Measurements from ENCODE around the gene STRIP1.

STRIP1 gene

GRCh38 chr1:110085671-110086070 is 51.2 kb downstream of the STRIP1 start:
- ATAC-seq = no peak
- Mint-ChIP-seq H3K9me3 (no peaks in the 10 kb centered on the region), H3K4me3 (no peak overlapping the region), H3K36me3 (no peaks in the 10 kb centered on the region), H3K27ac (no peak overlapping the region), H3K4me1 (peaks cover 26% of the 10 kb centered on the region), H3K27me3 (peaks cover 81% of the 10 kb centered on the region)

DNA sequence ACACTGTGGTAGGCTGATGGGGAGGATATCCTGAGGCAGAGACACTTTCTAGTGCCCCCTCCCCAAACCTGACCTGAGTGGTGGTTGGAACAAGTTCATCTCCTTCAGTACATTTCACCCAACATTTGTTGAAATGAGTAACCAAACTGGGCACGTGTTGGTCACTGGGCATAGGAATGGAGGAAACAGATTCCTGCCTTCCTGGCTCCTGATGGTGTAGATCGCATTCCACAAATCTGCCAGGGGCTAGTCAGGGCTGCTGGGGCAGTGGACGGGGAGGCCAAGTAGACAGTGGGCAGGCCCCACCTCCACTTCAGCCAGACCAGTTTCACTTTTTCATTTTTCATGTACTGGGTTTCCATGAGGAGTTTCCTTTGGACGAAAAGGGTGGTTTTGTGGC is 52.5 kb downstream of the STRIP1 start:
- no peak for ATAC-seq
- Mint-ChIP-seq H3K27ac (no peak overlapping the region), H3K4me3 (no peak overlapping the region), H3K27me3 (peaks cover 72% of the 10 kb centered on the region), H3K4me1 (peaks cover 26% of the 10 kb centered on the region), H3K9me3 (no peaks in the 10 kb centered on the region), H3K36me3 (no peaks in the 10 kb centered on the region)

DNA sequence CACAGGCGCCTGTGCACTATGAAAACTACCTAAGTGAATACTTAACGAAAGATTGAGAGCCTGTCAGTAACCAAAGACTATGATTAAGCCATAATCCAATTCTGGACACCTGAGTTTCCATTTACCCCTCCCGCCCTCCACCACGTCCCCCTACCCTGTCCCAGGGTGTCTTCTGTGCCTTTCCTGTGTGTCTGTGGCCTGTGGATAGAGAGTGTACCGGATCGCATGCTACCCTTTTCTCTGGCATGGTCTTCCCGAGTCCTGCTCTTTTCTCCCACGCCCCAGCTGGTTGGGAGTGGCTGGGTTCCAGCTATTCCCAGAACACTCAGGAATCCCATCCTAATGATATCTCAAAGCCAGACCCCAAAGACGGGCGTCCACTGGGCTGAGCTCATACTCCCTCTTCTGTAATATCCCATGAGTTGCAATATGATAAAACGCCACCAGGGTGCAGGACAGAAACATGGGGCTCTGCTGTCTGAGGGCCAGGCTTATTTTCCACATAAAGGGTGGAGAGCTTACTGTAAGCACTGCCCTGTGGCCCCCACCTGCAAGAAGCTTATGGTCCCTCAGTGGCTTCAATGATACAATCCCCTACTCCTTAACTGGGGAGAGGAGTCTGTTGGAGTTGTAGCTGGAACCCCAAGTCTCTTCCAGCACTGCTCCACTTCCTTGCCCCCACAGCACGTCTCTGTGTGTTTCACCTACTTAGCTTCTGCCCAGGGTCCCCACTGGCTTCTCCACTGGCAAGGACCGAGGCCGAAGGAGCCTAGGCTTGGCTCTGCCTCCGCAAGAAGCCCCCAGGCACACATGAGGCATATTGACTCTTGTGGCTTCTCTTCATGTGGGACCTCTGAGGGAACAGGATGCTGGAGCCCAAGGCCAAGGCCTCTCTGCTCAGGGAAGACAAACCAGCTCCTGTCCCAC is 53.7 kb downstream of the STRIP1 start:
- no peak overlapping the region for H3K27ac Mint-ChIP-seq
- peaks cover 25% of the 10 kb centered on the region for H3K4me1 Mint-ChIP-seq
- H3K4me3 Mint-ChIP-seq = no peak overlapping the region
- no peaks in the 10 kb centered on the region for H3K36me3 Mint-ChIP-seq
- no peaks in the 10 kb centered on the region for H3K9me3 Mint-ChIP-seq
- peaks cover 70% of the 10 kb centered on the region for H3K27me3 Mint-ChIP-seq
- ATAC-seq = no peak

DNA sequence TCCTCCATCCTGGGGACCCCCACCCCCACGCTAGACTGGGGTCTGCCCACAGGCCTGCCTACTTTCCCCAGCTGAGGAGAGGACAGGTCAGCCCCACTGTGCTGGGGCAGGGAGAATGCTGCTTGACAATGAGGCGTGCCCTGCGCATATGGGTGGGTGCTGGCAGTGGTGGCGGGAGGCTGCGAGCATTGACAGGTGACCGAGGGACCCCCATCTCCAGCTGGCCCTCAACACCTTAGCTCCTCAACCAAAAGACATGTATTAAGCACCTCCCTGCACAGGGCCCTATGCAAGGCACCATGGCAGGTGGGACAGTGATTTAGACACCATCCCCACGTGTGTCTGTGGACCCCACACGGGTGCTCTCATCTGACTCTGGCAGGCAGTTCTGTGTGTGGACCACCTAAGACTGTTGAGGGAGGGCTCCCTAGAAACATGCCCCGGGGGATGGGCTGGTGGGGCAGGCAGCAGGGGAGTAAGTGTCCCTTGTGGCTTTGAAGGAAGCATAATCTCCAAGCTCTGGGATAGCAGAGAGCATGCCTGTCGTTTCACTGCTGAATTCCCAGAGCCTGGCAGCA is 54.4 kb downstream of the STRIP1 start:
- ATAC-seq = no peak
- Mint-ChIP-seq H3K27me3 (peaks cover 63% of the 10 kb centered on the region), H3K9me3 (no peaks in the 10 kb centered on the region), H3K4me3 (no peak overlapping the region), H3K4me1 (peaks cover 17% of the 10 kb centered on the region), H3K36me3 (no peaks in the 10 kb centered on the region), H3K27ac (no peak overlapping the region)

DNA sequence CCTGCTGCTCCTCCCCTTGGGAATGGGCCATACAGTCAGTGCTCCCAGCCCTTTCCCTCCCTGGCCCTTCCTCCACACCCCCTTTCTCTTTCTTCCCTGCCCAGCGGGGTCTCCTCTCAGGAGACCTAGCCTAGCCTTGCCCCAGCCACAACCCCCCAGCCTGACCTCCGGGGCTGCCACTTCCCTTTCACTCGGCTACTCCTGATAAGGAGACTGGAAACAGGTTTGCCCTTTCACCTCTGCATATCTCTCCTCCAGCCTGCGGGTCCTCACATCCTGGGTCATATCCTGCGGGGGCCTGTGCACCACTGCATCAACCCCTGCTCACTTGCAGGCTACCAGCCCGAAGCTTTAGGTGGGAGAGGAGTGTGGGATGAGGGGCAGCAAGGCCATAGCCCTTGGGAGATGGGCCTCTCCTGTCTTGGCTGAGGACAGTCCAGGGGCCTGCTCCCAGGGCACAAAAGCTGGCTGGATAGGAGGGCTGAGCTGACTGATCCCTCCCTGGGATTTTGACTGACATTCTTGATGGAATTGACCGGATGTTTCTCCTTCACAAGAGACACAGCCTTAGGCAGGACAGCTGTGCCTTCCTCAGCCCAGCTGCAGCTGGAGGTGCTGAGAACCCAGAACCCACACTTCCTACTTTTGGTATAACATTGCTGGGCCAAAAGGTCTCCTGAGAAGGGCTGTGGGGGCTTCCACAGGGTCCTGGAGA is 55.3 kb downstream of the STRIP1 start:
- H3K4me1 Mint-ChIP-seq = peaks cover 9% of the 10 kb centered on the region
- H3K36me3 Mint-ChIP-seq = no peaks in the 10 kb centered on the region
- ATAC-seq = no peak
- H3K9me3 Mint-ChIP-seq = no peaks in the 10 kb centered on the region
- no peak overlapping the region for H3K27ac Mint-ChIP-seq
- peaks cover 56% of the 10 kb centered on the region for H3K27me3 Mint-ChIP-seq
- H3K4me3 Mint-ChIP-seq = no peak overlapping the region

DNA sequence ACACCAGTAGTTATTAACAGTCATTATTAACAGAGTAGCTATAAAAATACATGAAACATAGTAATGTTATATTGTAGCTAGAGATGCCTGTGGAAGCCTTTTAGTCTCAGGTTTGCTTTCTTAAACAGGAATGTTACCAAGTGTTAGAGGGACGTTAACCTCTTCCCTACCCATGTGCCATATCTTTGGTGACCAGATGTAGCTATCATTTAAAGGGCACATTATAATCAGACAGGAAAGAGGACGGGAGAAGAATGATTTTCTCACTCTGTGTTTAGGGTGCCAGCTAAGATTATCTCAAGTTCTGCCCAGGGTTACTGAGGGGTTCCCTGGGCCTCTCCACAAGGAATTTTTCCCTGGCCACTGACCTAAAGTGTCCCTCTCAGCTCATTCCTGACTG is 57.0 kb downstream of the STRIP1 start:
- Mint-ChIP-seq H3K36me3 (no peaks in the 10 kb centered on the region), H3K9me3 (no peaks in the 10 kb centered on the region), H3K27me3 (peaks cover 51% of the 10 kb centered on the region), H3K4me1 (peaks cover 9% of the 10 kb centered on the region), H3K4me3 (no peak overlapping the region), H3K27ac (no peak overlapping the region)
- no peak for ATAC-seq

DNA sequence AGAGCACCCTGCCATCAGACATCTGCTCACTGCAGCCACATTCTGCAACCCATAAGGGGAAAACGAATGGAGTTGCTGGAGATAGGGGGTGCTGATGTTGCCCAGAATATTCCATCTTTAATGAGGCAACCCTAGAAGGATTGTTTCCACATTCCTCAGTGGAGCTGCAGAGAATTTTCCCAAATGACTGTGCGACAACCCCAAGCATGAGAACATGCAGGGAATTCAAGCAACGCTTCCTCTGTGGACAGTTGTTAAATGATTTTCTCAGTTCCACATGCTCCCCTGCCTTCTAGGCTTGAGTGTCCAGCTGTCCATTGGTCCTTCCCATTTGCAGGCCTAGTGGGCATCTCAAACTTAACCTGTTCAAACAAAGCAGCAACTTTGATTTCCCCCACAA is 57.4 kb downstream of the STRIP1 start:
- Mint-ChIP-seq H3K27me3 (peaks cover 51% of the 10 kb centered on the region), H3K27ac (no peak overlapping the region)
- no peak for ATAC-seq

DNA sequence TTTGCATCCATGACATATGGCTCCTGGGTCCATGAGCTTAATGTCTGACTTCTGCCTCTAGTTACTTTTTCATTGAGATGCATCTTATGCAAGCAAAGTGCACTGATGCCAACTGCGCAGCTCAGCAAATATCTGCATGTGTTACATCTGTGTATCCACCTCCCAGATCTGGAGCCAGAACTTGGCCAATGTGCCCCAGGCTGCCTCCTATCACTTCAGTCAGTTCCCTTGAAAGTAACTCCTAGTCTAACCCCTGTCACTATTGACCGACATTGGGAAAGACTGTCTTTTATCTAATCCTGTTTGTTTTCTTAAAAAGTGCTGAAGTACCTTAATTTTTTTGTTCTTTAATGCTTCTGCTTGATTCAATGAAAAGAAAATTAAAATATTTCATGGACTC is 58.6 kb downstream of the STRIP1 start:
- H3K4me3 Mint-ChIP-seq = no peak overlapping the region
- no peak overlapping the region for H3K27ac Mint-ChIP-seq
- H3K27me3 Mint-ChIP-seq = peaks cover 51% of the 10 kb centered on the region
- no peak for ATAC-seq
- no peaks in the 10 kb centered on the region for H3K36me3 Mint-ChIP-seq
- no peaks in the 10 kb centered on the region for H3K9me3 Mint-ChIP-seq
- H3K4me1 Mint-ChIP-seq = peaks cover 6% of the 10 kb centered on the region

More for the DNA sequence above, 57.4 kb downstream of the STRIP1 start:
- Mint-ChIP-seq H3K36me3 (no peaks in the 10 kb centered on the region), H3K4me3 (no peak overlapping the region), H3K4me1 (peaks cover 9% of the 10 kb centered on the region), H3K9me3 (no peaks in the 10 kb centered on the region)

GRCh38 chr1:110094931-110095654 is 60.7 kb downstream of the STRIP1 start:
- Mint-ChIP-seq H3K9me3 (no peaks in the 10 kb centered on the region), H3K36me3 (no peaks in the 10 kb centered on the region), H3K27me3 (peaks cover 48% of the 10 kb centered on the region), H3K4me3 (no peak overlapping the region), H3K4me1 (no peaks in the 10 kb centered on the region), H3K27ac (no peak overlapping the region)
- no peak for ATAC-seq

- Mint-ChIP-seq H3K4me3 (no peak overlapping the region), H3K4me1 (peaks cover 11% of the 10 kb centered on the region), H3K27ac (no peak overlapping the region), H3K9me3 (no peaks in the 10 kb centered on the region), H3K36me3 (no peaks in the 10 kb centered on the region), H3K27me3 (peaks cover 52% of the 10 kb centered on the region)
- no peak for ATAC-seq
Observed at GRCh38 chr1:110097507-110098221, 63.2 kb downstream of the STRIP1 start.

GRCh38 chr1:110098222-110099026 is 64.0 kb downstream of the STRIP1 start:
- peaks cover 49% of the 10 kb centered on the region for H3K27me3 Mint-ChIP-seq
- no peak overlapping the region for H3K27ac Mint-ChIP-seq
- H3K36me3 Mint-ChIP-seq = no peaks in the 10 kb centered on the region
- ATAC-seq = no peak
- H3K4me1 Mint-ChIP-seq = peaks cover 11% of the 10 kb centered on the region
- no peak overlapping the region for H3K4me3 Mint-ChIP-seq
- no peaks in the 10 kb centered on the region for H3K9me3 Mint-ChIP-seq

- Mint-ChIP-seq H3K27me3 (peaks cover 48% of the 10 kb centered on the region), H3K27ac (no peak overlapping the region), H3K36me3 (no peaks in the 10 kb centered on the region)
Observed at GRCh38 chr1:110100335-110100734, 65.9 kb downstream of the STRIP1 start.

DNA sequence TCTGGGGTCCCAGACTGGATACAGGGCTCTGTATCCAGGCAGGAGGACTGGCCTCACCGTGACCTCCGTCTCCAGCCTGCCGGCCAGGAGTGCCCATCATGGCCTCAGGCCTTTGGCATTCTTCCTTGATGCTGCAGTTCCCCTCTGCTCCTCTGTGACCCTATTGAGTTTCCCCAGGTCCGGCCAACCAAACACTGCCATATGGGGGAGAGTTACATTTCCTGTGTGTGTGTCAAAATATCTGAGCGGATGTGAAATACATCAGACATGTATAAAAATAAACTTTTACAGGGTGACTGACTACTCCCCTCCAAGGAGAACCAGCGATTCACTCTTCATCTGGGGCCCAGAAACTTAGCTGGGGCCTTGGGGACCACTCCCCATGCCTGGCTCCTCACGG is 67.7 kb downstream of the STRIP1 start:
- Mint-ChIP-seq H3K9me3 (no peaks in the 10 kb centered on the region), H3K27me3 (peaks cover 34% of the 10 kb centered on the region), H3K4me1 (peaks cover 11% of the 10 kb centered on the region), H3K4me3 (no peak overlapping the region), H3K36me3 (no peaks in the 10 kb centered on the region), H3K27ac (no peak overlapping the region)
- ATAC-seq = no peak

More at GRCh38 chr1:110100335-110100734, 65.9 kb downstream of the STRIP1 start:
- Mint-ChIP-seq H3K9me3 (no peaks in the 10 kb centered on the region), H3K4me1 (peaks cover 11% of the 10 kb centered on the region), H3K4me3 (no peak overlapping the region)
- ATAC-seq = no peak

All from stimulated activated memory B cell treated with anti-CD40 and anti-IgM and Interleukin-4, amounts not matched to agents 10 μg/mL and 1 μg/mL and 100 μg/mL, for 72 hours (primary cell).